ENCODE measurements around the gene PAAF1. TPM values are rescaled to one million over a fixed set of nuclear protein-coding genes. Genes with fewer than 3 reads are reported as not detected.

The PAAF1 gene
- total and polyA plus RNA-seq, 2 of the 13 experiments (the other 11 are each of a cell fraction or from before 2014, with no cell fraction given) = 13.5 to 28.8 TPM

- TF ChIP-seq SRF (IDR thresholded peaks at IDR 0.05; ENCODE audit: low read depth, low read length) = no peak
- TF ChIP-seq EZH2 (conservative IDR thresholded peaks at IDR 0.05; ENCODE audit: low read depth, low read length) = no peak
- TF ChIP-seq MAF1 (CRISPR knock-in tag; IDR thresholded peaks at IDR 0.05; ENCODE audit: borderline replicate concordance) = no peak
- TF ChIP-seq ZBTB2 (CRISPR knock-in tag; IDR thresholded peaks at IDR 0.05; ENCODE audit: low read depth) = no peak
Measured at GRCh38 chr11:73852049-73852448, 24.8 kb upstream of the PAAF1 start (continued).

GRCh38 chr11:73854680-73855079 is 22.1 kb upstream of the PAAF1 start:
- no TSS peak for BruUV-seq (replicated peaks)
- Histone ChIP-seq H3K27me3 (ENCODE audit: control insufficient read depth in 1 of 2, insufficient read depth in 2 of 2, low read length in 2 of 2) (no peaks in the 10 kb centered on the region), H2AFZ (ENCODE audit: low read length) (no peak overlapping the region), H3K9ac (ENCODE audit: insufficient read depth, low read depth, low read length) (no peak overlapping the region), H3K4me1 (ENCODE audit: insufficient read depth, low read length) (no peaks in the 10 kb centered on the region), H3K27ac (ENCODE audit: extremely low read length, insufficient read depth, low read length) (no peak overlapping the region), H3K4me3 (replicated peaks in 1 of 3; ENCODE audit: insufficient read depth in 1 of 3, low read depth in 2 of 3, low read length in 3 of 3) (no peak overlapping the region), H3K79me2 (ENCODE audit: insufficient read depth, low read length) (no peaks in the 10 kb centered on the region), H3K4me2 (ENCODE audit: low read depth, low read length) (no peak overlapping the region), H4K20me1 (ENCODE audit: insufficient read depth, low read length) (no peaks in the 10 kb centered on the region), H3K9me3 (ENCODE audit: low read length) (no peaks in the 10 kb centered on the region), H3K36me3 (replicated peaks in 1 of 2; ENCODE audit: control insufficient read depth in 1 of 2, insufficient read depth in 2 of 2, low read length in 2 of 2) (peaks cover 0 to 2% of the 10 kb centered on the region in 2 experiments; a peak in 3 of 5 replicates)
- ATAC-seq (no peak), FAIRE-seq (no peak), DNase-seq (ENCODE audit: low spot score) (no peak)
- TF ChIP-seq ATF4 (CRISPR knock-in tag; IDR thresholded peaks at IDR 0.05) = no peak
- no peak for TF ChIP-seq SIN3A (IDR thresholded peaks at IDR 0.05; ENCODE audit: borderline replicate concordance, low read depth, low read length)
- no peak for TF ChIP-seq HCFC1 (IDR thresholded peaks at IDR 0.05; ENCODE audit: low read depth, low read length)
- no peak for TF ChIP-seq CENPBD1 (CRISPR knock-in tag; IDR thresholded peaks at IDR 0.05; ENCODE audit: borderline replicate concordance, low read depth)
- no peak for TF ChIP-seq ZNF3 (CRISPR knock-in tag; IDR thresholded peaks at IDR 0.05)
- POLR2A ChIA-PET = interaction anchor here (1.1 to 2.8 kb wide), 2 partner anchors 12 to 15 kb away, joined by 4 to 8 read pairs; no protein-coding TSS in a partner anchor
- WGBS (ENCODE audit: low lambda C conversion rate) = 100% methylated on average over 1 of the region's 1 CpG
- CTCF ChIA-PET (ENCODE audit: low intra/inter-chr PET ratio, low total read pairs) = no interaction called here
- intact Hi-C loops (cut with micrococcal nuclease; ENCODE audit: unreplicated experiment) = no loop called here
- in situ Hi-C loops (cut with HindIII; ENCODE audit: extremely low pct_ligation_motif_present, low pct_unique_long_range_greater_than_20kb) = no loop called here
